Activated naive CD4-positive, alpha-beta T cell treated with anti-CD3 and anti-CD28 coated beads, Interleukin-2, amount 50 U/mL, for 24 hours (primary cell): ENCODE measurements around the gene EEIG1.
A peak's percentile ranks its signal among the peaks of the same experiment; 100 is the strongest.

Experiments used
- H3K27ac Mint-ChIP-seq: one replicate; pipeline ENCODE4 v1.8.0; 2021; ENCODE audit warnings: mild to moderate bottlenecking, mixed read lengths
- H3K27me3 Mint-ChIP-seq: one replicate; pipeline ENCODE4 v1.8.0; 2021; ENCODE audit warnings: mixed read lengths
- H3K36me3 Mint-ChIP-seq: one replicate; pipeline ENCODE4 v1.8.0; 2021; ENCODE audit warnings: mixed read lengths
- H3K4me1 Mint-ChIP-seq: one replicate; pipeline ENCODE4 v1.8.0; 2021; ENCODE audit warnings: mixed read lengths
- H3K4me3 Mint-ChIP-seq: one replicate; pipeline ENCODE4 v1.8.0; 2021; ENCODE audit warnings: mild to moderate bottlenecking, mixed read lengths
- H3K9me3 Mint-ChIP-seq: one replicate; pipeline ENCODE4 v1.8.0; 2021; ENCODE audit warnings: mixed read lengths

The EEIG1 gene

DNA sequence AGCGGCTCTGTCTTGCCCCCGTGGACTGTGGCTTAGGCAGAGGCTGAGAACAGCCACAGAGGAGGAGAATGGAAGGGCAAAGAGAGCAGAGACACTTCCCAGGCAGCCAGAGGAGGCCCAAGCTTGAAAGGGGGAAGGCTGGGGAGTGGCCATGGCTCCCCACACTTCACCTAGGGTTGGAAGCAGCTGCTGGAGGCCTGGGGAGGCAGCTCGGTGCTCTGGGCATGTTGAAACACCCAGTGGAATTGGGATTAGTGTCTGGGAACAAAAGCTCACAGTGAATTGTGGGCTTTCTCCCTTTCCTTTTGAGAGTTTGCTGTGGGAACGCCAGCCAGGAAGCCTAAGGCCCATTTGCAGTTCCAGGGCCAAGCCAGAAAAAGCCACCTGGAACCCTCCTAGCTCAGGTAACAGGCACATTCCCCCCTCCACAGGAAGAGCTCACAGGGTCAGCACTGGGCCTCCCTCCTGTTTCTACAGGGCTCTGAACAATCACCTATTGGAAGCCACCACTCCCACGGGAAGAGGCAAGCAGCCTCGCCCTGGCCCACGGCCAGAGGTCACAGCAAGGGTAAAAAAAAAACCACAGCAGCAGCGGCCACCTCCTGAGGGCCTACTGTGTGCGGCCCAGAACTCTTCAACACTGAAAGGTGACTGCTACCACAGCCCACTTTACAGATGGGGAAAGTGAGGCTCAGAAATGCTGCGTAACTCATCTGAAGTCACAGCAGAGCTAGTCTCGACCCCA lies 20.2 kb downstream of the EEIG1 start:
- Mint-ChIP-seq H3K4me1 (peaks cover 95% of the 10 kb centered on the region), H3K36me3 (peaks cover 12% of the 10 kb centered on the region), H3K4me3 (peak overlapping the region; percentile 72), H3K27ac (peak overlapping the region; percentile 99), H3K27me3 (no peaks in the 10 kb centered on the region), H3K9me3 (no peaks in the 10 kb centered on the region)

GRCh38 chr9:127959841-127960409 lies 20.9 kb downstream of the EEIG1 start:
- no peaks in the 10 kb centered on the region for H3K9me3 Mint-ChIP-seq
- H3K36me3 Mint-ChIP-seq, result peaks cover 12% of the 10 kb centered on the region
- no peaks in the 10 kb centered on the region for H3K27me3 Mint-ChIP-seq
- H3K4me1 Mint-ChIP-seq, result peaks cover 95% of the 10 kb centered on the region
- peak overlapping the region; percentile 72 for H3K4me3 Mint-ChIP-seq
- H3K27ac Mint-ChIP-seq, result peak overlapping the region; percentile 95

- H3K4me3 Mint-ChIP-seq, result peak overlapping the region; percentile 72
- peaks cover 12% of the 10 kb centered on the region for H3K36me3 Mint-ChIP-seq
- H3K27ac Mint-ChIP-seq, result peak overlapping the region; percentile 95
These were observed 21.4 kb downstream of the EEIG1 start for GRCh38 chr9:127959398-127959797.

DNA sequence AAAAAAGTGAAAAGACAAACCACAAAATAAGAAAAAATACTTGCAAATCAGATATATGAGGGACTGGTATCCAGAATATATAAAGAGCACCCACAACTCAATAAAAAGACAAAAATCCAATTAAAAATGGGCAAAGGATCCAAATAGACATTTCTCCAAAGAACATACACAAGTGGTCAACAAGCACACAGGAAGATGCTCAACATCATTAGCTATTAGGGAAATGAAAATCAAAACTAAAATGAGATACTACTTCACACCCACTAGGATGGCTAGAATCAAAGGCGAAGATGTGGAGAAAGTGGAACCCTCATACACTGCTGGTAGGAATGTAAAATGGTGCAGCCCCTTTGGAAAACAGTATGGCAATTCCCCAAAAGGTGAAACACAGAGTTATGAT lies 22.1 kb downstream of the EEIG1 start:
- H3K4me3 Mint-ChIP-seq, result peak overlapping the region; percentile 72
- peaks cover 96% of the 10 kb centered on the region for H3K4me1 Mint-ChIP-seq
- H3K9me3 Mint-ChIP-seq, result no peaks in the 10 kb centered on the region
- no peaks in the 10 kb centered on the region for H3K27me3 Mint-ChIP-seq
- H3K36me3 Mint-ChIP-seq, result peaks cover 12% of the 10 kb centered on the region
- H3K27ac Mint-ChIP-seq, result peak overlapping the region; percentile 95

More at GRCh38 chr9:127959398-127959797, 21.4 kb downstream of the EEIG1 start:
- Mint-ChIP-seq H3K9me3 (no peaks in the 10 kb centered on the region), H3K4me1 (peaks cover 96% of the 10 kb centered on the region), H3K27me3 (no peaks in the 10 kb centered on the region)

DNA sequence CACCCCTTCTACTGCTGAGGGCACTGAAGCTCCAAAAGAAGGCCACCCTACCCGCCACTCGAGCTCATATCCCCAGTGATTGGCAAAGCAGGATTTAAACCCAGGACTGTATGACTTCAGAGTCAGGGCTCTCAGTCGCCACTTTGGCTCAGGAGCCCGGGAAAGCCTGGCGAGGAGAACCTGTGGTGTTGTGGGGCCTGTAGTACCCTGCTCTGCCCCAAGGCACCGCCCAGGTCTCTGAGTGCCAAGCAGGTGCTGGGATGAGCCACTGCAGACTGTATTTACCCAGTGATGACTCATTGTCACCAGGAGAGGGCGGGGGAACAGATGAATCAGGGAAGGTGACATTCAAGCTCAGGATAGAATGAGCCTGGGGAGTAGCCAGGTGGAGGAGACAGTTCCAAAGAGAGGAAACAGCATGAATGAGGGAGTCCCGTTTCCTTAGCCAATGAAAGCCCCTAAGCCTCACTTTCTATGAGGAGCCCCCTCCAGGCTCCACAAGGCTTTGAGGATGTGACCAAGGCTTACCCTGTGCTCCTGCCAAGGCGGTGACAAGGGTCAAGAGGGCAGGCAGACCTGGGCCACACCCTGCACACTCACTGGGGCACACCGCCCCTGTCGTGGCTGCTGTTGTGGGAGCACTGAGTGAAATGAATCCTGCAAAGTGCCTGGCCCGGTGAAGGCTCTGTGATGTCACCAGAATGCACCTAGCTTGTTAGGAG lies 25.3 kb downstream of the EEIG1 start:
- Mint-ChIP-seq H3K36me3 (peaks cover 8% of the 10 kb centered on the region), H3K27ac (peak overlapping the region; percentile 99), H3K4me3 (peak overlapping the region; percentile 82), H3K27me3 (no peaks in the 10 kb centered on the region), H3K4me1 (peaks cover 91% of the 10 kb centered on the region), H3K9me3 (no peaks in the 10 kb centered on the region)

GRCh38 chr9:127954831-127955293 lies 25.9 kb downstream of the EEIG1 start:
- Mint-ChIP-seq H3K4me3 (peak overlapping the region; percentile 82), H3K27ac (peak overlapping the region; percentile 99), H3K27me3 (no peaks in the 10 kb centered on the region), H3K4me1 (peaks cover 91% of the 10 kb centered on the region), H3K36me3 (peaks cover 8% of the 10 kb centered on the region), H3K9me3 (no peaks in the 10 kb centered on the region)

DNA sequence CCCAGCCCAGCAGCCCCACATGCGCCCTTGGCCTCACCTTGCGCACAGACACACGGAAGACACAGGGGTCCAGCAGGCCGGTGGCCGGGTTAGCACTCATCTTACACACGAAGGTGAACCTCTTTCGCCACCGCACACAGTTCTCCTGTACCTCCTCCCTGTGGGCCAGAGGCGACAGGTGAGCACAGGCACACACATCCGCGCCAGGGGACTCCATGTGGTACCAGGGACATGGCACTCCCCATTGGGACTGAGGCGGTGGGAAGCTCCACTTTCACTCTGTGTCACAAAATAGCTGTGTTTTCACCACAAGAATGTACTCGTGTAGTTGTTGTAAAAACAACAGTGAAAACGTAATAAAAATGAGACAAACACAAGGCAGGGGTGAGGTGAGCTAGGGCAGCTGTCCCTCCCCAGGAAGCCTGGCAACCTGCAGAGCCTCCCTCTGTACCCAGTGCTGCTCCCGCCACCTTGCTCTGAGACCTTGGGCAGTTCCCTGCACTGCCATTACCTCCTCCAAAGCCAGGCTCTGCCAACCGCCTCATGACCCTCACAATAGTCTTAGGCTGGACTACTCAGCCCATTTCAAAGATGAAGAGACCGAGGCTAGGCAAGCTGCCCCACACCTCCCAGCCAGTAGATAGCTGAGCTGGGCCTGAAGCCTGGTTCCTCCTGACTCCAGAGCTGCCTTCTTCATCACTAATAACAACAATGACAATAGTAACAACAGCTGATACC lies 26.9 kb downstream of the EEIG1 start:
- Mint-ChIP-seq H3K9me3 (no peaks in the 10 kb centered on the region), H3K4me1 (peaks cover 86% of the 10 kb centered on the region), H3K27me3 (no peaks in the 10 kb centered on the region), H3K4me3 (peak overlapping the region; percentile 82), H3K27ac (peak overlapping the region; percentile 99), H3K36me3 (peaks cover 5% of the 10 kb centered on the region)

- peak overlapping the region; percentile 99 for H3K27ac Mint-ChIP-seq
- H3K4me1 Mint-ChIP-seq, result peaks cover 84% of the 10 kb centered on the region
These were observed 27.6 kb downstream of the EEIG1 start for GRCh38 chr9:127953154-127953553.

DNA sequence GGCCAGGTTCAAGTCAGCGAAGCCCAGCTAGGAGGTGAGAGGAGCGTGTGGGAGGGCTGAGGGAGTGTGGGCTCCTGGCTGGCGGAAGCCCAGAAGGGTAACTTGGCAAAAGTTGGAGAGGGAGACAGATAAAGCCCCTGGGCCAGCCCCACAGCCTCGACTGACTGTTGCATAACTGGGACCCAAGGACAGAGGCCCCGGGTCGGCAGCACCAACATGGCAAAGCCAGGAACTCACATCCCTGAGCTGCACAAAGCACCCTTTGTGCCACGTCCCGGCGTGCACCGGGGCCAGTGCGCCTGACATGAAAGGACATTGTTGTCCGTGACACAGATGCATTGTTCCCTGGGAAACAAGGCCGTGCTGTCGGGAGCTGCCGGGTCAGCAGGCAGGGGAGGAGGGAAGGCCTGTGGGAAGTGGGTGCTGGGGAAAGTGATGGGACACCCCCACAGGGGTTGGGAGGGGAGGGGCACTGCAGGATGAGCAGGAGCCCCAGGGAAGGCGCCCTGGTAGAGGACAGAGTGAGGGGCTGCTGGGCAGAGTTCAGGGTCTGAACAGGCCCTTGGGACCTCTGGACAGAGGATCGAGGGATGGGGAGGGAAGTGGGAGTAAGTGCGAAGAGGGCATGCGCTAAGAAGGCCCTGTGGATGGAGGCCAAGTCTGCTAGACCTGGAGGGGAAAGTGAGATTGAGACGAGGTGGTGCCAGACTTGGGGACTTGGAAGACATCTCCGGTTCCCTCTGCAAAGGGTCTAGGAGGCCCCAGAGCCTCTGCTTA lies 30.1 kb downstream of the EEIG1 start:
- H3K4me3 Mint-ChIP-seq, result peak overlapping the region; percentile 39
- peaks cover 73% of the 10 kb centered on the region for H3K4me1 Mint-ChIP-seq
- peaks cover 1% of the 10 kb centered on the region for H3K36me3 Mint-ChIP-seq
- H3K27ac Mint-ChIP-seq, result peak overlapping the region; percentile 92
- H3K9me3 Mint-ChIP-seq, result no peaks in the 10 kb centered on the region
- H3K27me3 Mint-ChIP-seq, result no peaks in the 10 kb centered on the region

More at GRCh38 chr9:127953154-127953553, 27.6 kb downstream of the EEIG1 start:
- no peak overlapping the region for H3K4me3 Mint-ChIP-seq
- no peaks in the 10 kb centered on the region for H3K9me3 Mint-ChIP-seq
- H3K36me3 Mint-ChIP-seq, result peaks cover 3% of the 10 kb centered on the region
- no peaks in the 10 kb centered on the region for H3K27me3 Mint-ChIP-seq

- peaks cover 3% of the 10 kb centered on the region for H3K36me3 Mint-ChIP-seq
- no peaks in the 10 kb centered on the region for H3K9me3 Mint-ChIP-seq
- H3K4me3 Mint-ChIP-seq, result no peak overlapping the region
- peak overlapping the region; percentile 92 for H3K27ac Mint-ChIP-seq
- H3K4me1 Mint-ChIP-seq, result peaks cover 69% of the 10 kb centered on the region
- H3K27me3 Mint-ChIP-seq, result no peaks in the 10 kb centered on the region
These were observed 30.8 kb downstream of the EEIG1 start for GRCh38 chr9:127949827-127950512.

DNA sequence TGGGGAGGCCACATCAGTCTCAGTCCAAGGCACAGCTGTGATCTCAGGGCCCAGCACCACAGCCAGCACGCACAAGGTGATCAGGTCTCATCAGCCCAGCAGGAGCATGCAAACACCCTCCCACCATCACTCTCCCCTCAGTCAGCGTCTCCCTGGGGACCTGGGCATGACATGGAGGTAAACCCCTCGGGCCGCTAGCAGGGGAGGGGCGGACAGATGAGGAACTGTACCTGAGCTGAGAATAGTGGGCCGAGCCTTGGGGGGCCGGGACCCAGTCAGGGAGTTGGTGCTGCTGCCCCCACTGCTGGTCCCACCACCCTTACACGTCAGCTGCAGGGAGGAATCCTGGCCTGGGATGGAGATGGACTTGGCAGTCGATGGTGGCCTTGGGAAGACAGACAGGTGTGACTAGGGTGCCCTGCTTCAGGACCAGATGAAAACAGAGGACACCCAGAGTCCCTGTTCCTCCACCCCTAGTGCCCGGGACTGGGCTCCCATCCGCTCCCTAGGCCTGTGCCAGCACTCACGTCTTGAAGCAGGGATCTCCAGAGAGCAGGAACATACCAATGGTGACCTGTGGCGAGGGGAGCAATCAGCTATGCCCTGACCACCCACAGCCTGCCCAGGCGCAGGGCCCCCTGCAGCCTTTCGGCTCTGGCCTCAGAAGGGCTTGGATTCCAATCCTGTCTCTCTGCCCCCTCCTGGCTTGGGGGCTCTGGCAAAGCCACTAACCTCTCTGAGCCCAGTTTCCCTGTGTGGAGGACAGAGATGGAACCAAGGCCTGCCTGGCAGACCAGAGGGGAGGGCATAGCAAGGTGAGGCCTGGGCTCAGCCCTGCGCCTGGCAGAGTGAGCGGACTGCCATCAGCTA lies 32.7 kb downstream of the EEIG1 start:
- H3K4me3 Mint-ChIP-seq, result no peak overlapping the region
- H3K27ac Mint-ChIP-seq, result peak overlapping the region; percentile 96
- H3K36me3 Mint-ChIP-seq, result peaks cover 6% of the 10 kb centered on the region
- peaks cover 61% of the 10 kb centered on the region for H3K4me1 Mint-ChIP-seq
- H3K9me3 Mint-ChIP-seq, result no peaks in the 10 kb centered on the region
- no peaks in the 10 kb centered on the region for H3K27me3 Mint-ChIP-seq

- peak overlapping the region; percentile 68 for H3K27ac Mint-ChIP-seq
- no peaks in the 10 kb centered on the region for H3K9me3 Mint-ChIP-seq
- peaks cover 54% of the 10 kb centered on the region for H3K4me1 Mint-ChIP-seq
- H3K27me3 Mint-ChIP-seq, result no peaks in the 10 kb centered on the region
- peaks cover 6% of the 10 kb centered on the region for H3K36me3 Mint-ChIP-seq
- no peak overlapping the region for H3K4me3 Mint-ChIP-seq
These were observed 34.1 kb downstream of the EEIG1 start for GRCh38 chr9:127946728-127947127.

- Mint-ChIP-seq H3K4me3 (no peak overlapping the region), H3K36me3 (peaks cover 5% of the 10 kb centered on the region), H3K9me3 (no peaks in the 10 kb centered on the region), H3K4me1 (peaks cover 49% of the 10 kb centered on the region), H3K27me3 (no peaks in the 10 kb centered on the region), H3K27ac (peak overlapping the region; percentile 51)
These were observed 34.8 kb downstream of the EEIG1 start for GRCh38 chr9:127945942-127946341.
